Suppressor macrophage treated with lipopolysaccharide for 1 hour (primary cell): ENCODE results near the gene RAB3IP.
"Not testable (repeated sequence)": the region's sequence is repeated elsewhere in the genome, so short reads cannot be mapped to it uniquely, and the experiment has no call there.

Source experiments
- DNase-seq, 3 donors: peaks; one replicate each; pipeline ENCODE4 v3.0.0-alpha.2; 2020 to 2022

The RAB3IP gene

GRCh38 chr12:69756088-69756755 is 17.6 kb downstream of the RAB3IP start:
- DNase-seq = no peak

GRCh38 chr12:69758105-69758504 is 19.4 kb downstream of the RAB3IP start:
- no peak for DNase-seq

- not testable (repeated sequence) for DNase-seq
Observed at GRCh38 chr12:69759581-69759980, 20.9 kb downstream of the RAB3IP start.

- no peak for DNase-seq
Observed at GRCh38 chr12:69765515-69765914, 26.9 kb downstream of the RAB3IP start.

GRCh38 chr12:69766260-69766659 is 27.6 kb downstream of the RAB3IP start:
- no peak for DNase-seq

- DNase-seq = no peak
Observed at GRCh38 chr12:69779928-69780327, 41.3 kb downstream of the RAB3IP start.

GRCh38 chr12:69783365-69783764 is 44.7 kb downstream of the RAB3IP start:
- no peak for DNase-seq

- no peak for DNase-seq
Observed at GRCh38 chr12:69789351-69789750, 50.7 kb downstream of the RAB3IP start.

- DNase-seq = no peak
Observed at GRCh38 chr12:69792533-69792932, 53.9 kb downstream of the RAB3IP start.

GRCh38 chr12:69807101-69807897 is 68.6 kb downstream of the RAB3IP start:
- not testable (repeated sequence) for DNase-seq

GRCh38 chr12:69810870-69811498 is 72.3 kb downstream of the RAB3IP start:
- no peak for DNase-seq

GRCh38 chr12:69816082-69816481 is 77.4 kb downstream of the RAB3IP start:
- no peak for DNase-seq

GRCh38 chr12:69821032-69821455 is 82.4 kb downstream of the RAB3IP start:
- no peak for DNase-seq

- no peak for DNase-seq
Observed at GRCh38 chr12:69821456-69822159, 82.9 kb downstream of the RAB3IP start.

GRCh38 chr12:69822201-69822860 is 83.7 kb downstream of the RAB3IP start:
- no peak for DNase-seq

- no peak for DNase-seq
Observed at GRCh38 chr12:69824028-69824427, 85.4 kb downstream of the RAB3IP start.

- no peak for DNase-seq
Observed at GRCh38 chr12:69824966-69825560, 86.4 kb downstream of the RAB3IP start, which contains the start of gene MYRFL. TSS of gene MYRFL (plus strand) at chr12:69825227. CDS start at chr12:69825518, 291 bp downstream.

GRCh38 chr12:69828897-69829296 is 90.2 kb downstream of the RAB3IP start:
- no peak for DNase-seq

GRCh38 chr12:69833696-69834095 is 95.0 kb downstream of the RAB3IP start:
- DNase-seq = no peak

GRCh38 chr12:69834147-69834546 is 95.5 kb downstream of the RAB3IP start:
- DNase-seq = no peak

GRCh38 chr12:69834576-69834975 is 95.9 kb downstream of the RAB3IP start:
- DNase-seq = no peak

- peak in 1 of 3 donors; percentile 41 for DNase-seq
Observed at GRCh38 chr12:69835081-69835480, 96.4 kb downstream of the RAB3IP start.
